ENCODE data around the gene KNCN.

KNCN gene

GRCh38 chr1:46526691-46527291 is 24.7 kb downstream of the KNCN start:
- Mint-ChIP-seq H3K36me3 (ENCODE audit: low read depth) (no peaks in the 10 kb centered on the region), H3K4me1 (ENCODE audit: low read depth) (peaks cover 23% of the 10 kb centered on the region), H3K9me3 (no peaks in the 10 kb centered on the region), H3K27me3 (ENCODE audit: low read depth) (peaks cover 17% of the 10 kb centered on the region), H3K4me3 (no peak overlapping the region), H3K27ac (no peak overlapping the region)

GRCh38 chr1:46526013-46526690 is 25.3 kb downstream of the KNCN start:
- H3K4me3 Mint-ChIP-seq, result no peak overlapping the region
- H3K27me3 Mint-ChIP-seq (ENCODE audit: low read depth), result peaks cover 17% of the 10 kb centered on the region
- no peak overlapping the region for H3K27ac Mint-ChIP-seq
- no peaks in the 10 kb centered on the region for H3K9me3 Mint-ChIP-seq
- no peaks in the 10 kb centered on the region for H3K36me3 Mint-ChIP-seq (ENCODE audit: low read depth)
- peaks cover 27% of the 10 kb centered on the region for H3K4me1 Mint-ChIP-seq (ENCODE audit: low read depth)

- no peaks in the 10 kb centered on the region for H3K36me3 Mint-ChIP-seq (ENCODE audit: low read depth)
- H3K27ac Mint-ChIP-seq, result no peak overlapping the region
- no peaks in the 10 kb centered on the region for H3K9me3 Mint-ChIP-seq
- H3K27me3 Mint-ChIP-seq (ENCODE audit: low read depth), result peaks cover 17% of the 10 kb centered on the region
- no peak overlapping the region for H3K4me3 Mint-ChIP-seq
- peaks cover 27% of the 10 kb centered on the region for H3K4me1 Mint-ChIP-seq (ENCODE audit: low read depth)
Observed at GRCh38 chr1:46525253-46525983, 26.0 kb downstream of the KNCN start.

- no peaks in the 10 kb centered on the region for H3K36me3 Mint-ChIP-seq (ENCODE audit: low read depth)
- no peak overlapping the region for H3K4me3 Mint-ChIP-seq
- H3K27me3 Mint-ChIP-seq (ENCODE audit: low read depth), result peaks cover 17% of the 10 kb centered on the region
- H3K4me1 Mint-ChIP-seq (ENCODE audit: low read depth), result peaks cover 27% of the 10 kb centered on the region
- H3K9me3 Mint-ChIP-seq, result no peaks in the 10 kb centered on the region
- H3K27ac Mint-ChIP-seq, result no peak overlapping the region
Observed at GRCh38 chr1:46524843-46525242, 26.6 kb downstream of the KNCN start.

- no peak overlapping the region for H3K27ac Mint-ChIP-seq
- H3K4me3 Mint-ChIP-seq, result no peak overlapping the region
- no peaks in the 10 kb centered on the region for H3K36me3 Mint-ChIP-seq (ENCODE audit: low read depth)
- peaks cover 20% of the 10 kb centered on the region for H3K4me1 Mint-ChIP-seq (ENCODE audit: low read depth)
- peaks cover 10% of the 10 kb centered on the region for H3K27me3 Mint-ChIP-seq (ENCODE audit: low read depth)
- no peaks in the 10 kb centered on the region for H3K9me3 Mint-ChIP-seq
Observed at GRCh38 chr1:46523496-46524353, 27.7 kb downstream of the KNCN start.

GRCh38 chr1:46522969-46523320 is 28.5 kb downstream of the KNCN start:
- peaks cover 13% of the 10 kb centered on the region for H3K4me1 Mint-ChIP-seq (ENCODE audit: low read depth)
- no peaks in the 10 kb centered on the region for H3K36me3 Mint-ChIP-seq (ENCODE audit: low read depth)
- H3K4me3 Mint-ChIP-seq, result no peak overlapping the region
- peaks cover 16% of the 10 kb centered on the region for H3K27me3 Mint-ChIP-seq (ENCODE audit: low read depth)
- no peak overlapping the region for H3K27ac Mint-ChIP-seq
- H3K9me3 Mint-ChIP-seq, result no peaks in the 10 kb centered on the region

- no peak overlapping the region for H3K4me3 Mint-ChIP-seq
- H3K27me3 Mint-ChIP-seq (ENCODE audit: low read depth), result peaks cover 13% of the 10 kb centered on the region
- no peaks in the 10 kb centered on the region for H3K36me3 Mint-ChIP-seq (ENCODE audit: low read depth)
- no peak overlapping the region for H3K27ac Mint-ChIP-seq
- H3K4me1 Mint-ChIP-seq (ENCODE audit: low read depth), result peaks cover 13% of the 10 kb centered on the region
- no peaks in the 10 kb centered on the region for H3K9me3 Mint-ChIP-seq
Observed at GRCh38 chr1:46522184-46522968, 29.1 kb downstream of the KNCN start.

- H3K4me1 Mint-ChIP-seq (ENCODE audit: low read depth), result peaks cover 13% of the 10 kb centered on the region
- peaks cover 17% of the 10 kb centered on the region for H3K27me3 Mint-ChIP-seq (ENCODE audit: low read depth)
Observed at GRCh38 chr1:46521414-46521813, 30.0 kb downstream of the KNCN start.

GRCh38 chr1:46520063-46520911 is 31.2 kb downstream of the KNCN start:
- no peaks in the 10 kb centered on the region for H3K36me3 Mint-ChIP-seq (ENCODE audit: low read depth)
- peaks cover 13% of the 10 kb centered on the region for H3K4me1 Mint-ChIP-seq (ENCODE audit: low read depth)
- H3K9me3 Mint-ChIP-seq, result no peaks in the 10 kb centered on the region
- no peak overlapping the region for H3K27ac Mint-ChIP-seq
- H3K4me3 Mint-ChIP-seq, result no peak overlapping the region
- peaks cover 19% of the 10 kb centered on the region for H3K27me3 Mint-ChIP-seq (ENCODE audit: low read depth)

More at GRCh38 chr1:46521414-46521813, 30.0 kb downstream of the KNCN start:
- Mint-ChIP-seq H3K27ac (peak overlapping the region; percentile 8), H3K36me3 (ENCODE audit: low read depth) (no peaks in the 10 kb centered on the region), H3K9me3 (no peaks in the 10 kb centered on the region), H3K4me3 (no peak overlapping the region)

GRCh38 chr1:46519209-46519608 is 32.2 kb downstream of the KNCN start:
- H3K9me3 Mint-ChIP-seq, result no peaks in the 10 kb centered on the region
- no peak overlapping the region for H3K4me3 Mint-ChIP-seq
- peaks cover 13% of the 10 kb centered on the region for H3K4me1 Mint-ChIP-seq (ENCODE audit: low read depth)
- H3K36me3 Mint-ChIP-seq (ENCODE audit: low read depth), result no peaks in the 10 kb centered on the region
- H3K27ac Mint-ChIP-seq, result no peak overlapping the region
- H3K27me3 Mint-ChIP-seq (ENCODE audit: low read depth), result peaks cover 19% of the 10 kb centered on the region

- Mint-ChIP-seq H3K4me3 (no peak overlapping the region), H3K4me1 (ENCODE audit: low read depth) (peaks cover 13% of the 10 kb centered on the region), H3K36me3 (ENCODE audit: low read depth) (no peaks in the 10 kb centered on the region), H3K27me3 (ENCODE audit: low read depth) (peaks cover 19% of the 10 kb centered on the region), H3K9me3 (no peaks in the 10 kb centered on the region), H3K27ac (no peak overlapping the region)
Observed at GRCh38 chr1:46517932-46518498, 33.4 kb downstream of the KNCN start.

- H3K36me3 Mint-ChIP-seq (ENCODE audit: low read depth), result no peaks in the 10 kb centered on the region
- no peak overlapping the region for H3K27ac Mint-ChIP-seq
- no peak overlapping the region for H3K4me3 Mint-ChIP-seq
- H3K27me3 Mint-ChIP-seq (ENCODE audit: low read depth), result peaks cover 19% of the 10 kb centered on the region
- H3K4me1 Mint-ChIP-seq (ENCODE audit: low read depth), result peaks cover 7% of the 10 kb centered on the region
- no peaks in the 10 kb centered on the region for H3K9me3 Mint-ChIP-seq
Observed at GRCh38 chr1:46517010-46517600, 34.3 kb downstream of the KNCN start.
